GM12878 (cell line): ENCODE results near the gene MAP3K21.

Experiments used
- CHD2 ChIP-seq: IDR thresholded peaks from 2 replicates; pipeline ENCODE4 v1.6.1; 2011; ENCODE audit warnings: low read depth, low read length, improper control_type of control experiment, borderline replicate concordance
- CTCF ChIP-seq, 3 experiments: IDR thresholded peaks in 2 of 3; conservative IDR thresholded peaks in 1 of 3; 2 replicates each; pipeline ENCODE4 v1.5.1; 2011; ENCODE audit warnings: low read depth in 3 of 3, low read length in 3 of 3, mild to moderate bottlenecking in 3 of 3, control low read depth in 2 of 3, moderate library complexity in 2 of 3, inconsistent platforms in 1 of 3, mixed read lengths in 1 of 3; ENCODE audit not compliant: control insufficient read depth in 2 of 3, insufficient read depth in 1 of 3; ENCODE audit errors: extremely low read depth in 1 of 3
- EP300 ChIP-seq, 2 experiments: fragments of 150-350 bp in 1 of 2; IDR thresholded peaks; 2 replicates each; pipeline ENCODE4 v1.6.1; 2011 to 2012; ENCODE audit warnings: low read depth in 2 of 2, low read length in 2 of 2, borderline replicate concordance in 1 of 2, improper control_type of control experiment in 1 of 2, inconsistent platforms in 1 of 2; ENCODE audit not compliant: control insufficient read depth in 1 of 2
- EZH2 ChIP-seq: IDR thresholded peaks from 2 replicates; pipeline ENCODE4 v1.6.1; 2012; ENCODE audit warnings: low read depth, mild to moderate bottlenecking, control low read depth, inconsistent platforms, low read length, borderline replicate concordance; ENCODE audit not compliant: control insufficient read depth
- FOXM1 ChIP-seq: IDR thresholded peaks from 2 replicates; pipeline ENCODE4 v1.6.1; 2012; ENCODE audit warnings: low read depth, mild to moderate bottlenecking, inconsistent platforms, low read length, moderate library complexity
- HDAC6 ChIP-seq: fragments of 200-600 bp; sonication (generic); IDR thresholded peaks from one replicate; pipeline ENCODE4 v1.8.0; 2017; ENCODE audit warnings: antibody characterized with exemption; ENCODE audit not compliant: unreplicated experiment
- KDM1A ChIP-seq: fragments of 200-600 bp; sonication (generic); IDR thresholded peaks from 2 replicates; pipeline ENCODE4 v1.6.1; 2016; ENCODE audit warnings: borderline replicate concordance
- MXI1 ChIP-seq: fragments of 150-350 bp; IDR thresholded peaks from 2 replicates; pipeline ENCODE4 v1.6.1; 2011; ENCODE audit warnings: low read depth, mild to moderate bottlenecking, inconsistent platforms, low read length, improper control_type of control experiment
- NFYB ChIP-seq: IDR thresholded peaks from 2 replicates; pipeline ENCODE4 v1.6.1; 2011; ENCODE audit warnings: low read depth, mild to moderate bottlenecking, low read length, improper control_type of control experiment, moderate library complexity; ENCODE audit not compliant: insufficient read depth
- NR2C2 ChIP-seq: IDR thresholded peaks from 2 replicates; pipeline ENCODE4 v1.6.1; 2011; ENCODE audit warnings: borderline replicate concordance, low read depth; ENCODE audit not compliant: control insufficient read depth, insufficient read length
- REST ChIP-seq: IDR thresholded peaks from 2 replicates; pipeline ENCODE4 v1.6.1; 2012; ENCODE audit warnings: mild to moderate bottlenecking, low read depth, low read length
- SUZ12 ChIP-seq: fragments of 200-600 bp; sonication (generic); IDR thresholded peaks from one replicate; pipeline ENCODE4 v1.6.1; 2018; ENCODE audit warnings: antibody characterized with exemption, mild to moderate bottlenecking; ENCODE audit not compliant: unreplicated experiment
- ZNF207 ChIP-seq: fragments of 450-650 bp; IDR thresholded peaks from 2 replicates; pipeline ENCODE4 v1.6.1; 2014; ENCODE audit warnings: antibody characterized with exemption, mild to moderate bottlenecking, borderline replicate concordance
- TF ChIP-seq, protein P1 (sequence below): IDR thresholded peaks from 2 replicates; pipeline ENCODE4 v1.6.1; 2011; ENCODE audit warnings: low read depth, low read length, improper control_type of control experiment, borderline replicate concordance

DNA sequence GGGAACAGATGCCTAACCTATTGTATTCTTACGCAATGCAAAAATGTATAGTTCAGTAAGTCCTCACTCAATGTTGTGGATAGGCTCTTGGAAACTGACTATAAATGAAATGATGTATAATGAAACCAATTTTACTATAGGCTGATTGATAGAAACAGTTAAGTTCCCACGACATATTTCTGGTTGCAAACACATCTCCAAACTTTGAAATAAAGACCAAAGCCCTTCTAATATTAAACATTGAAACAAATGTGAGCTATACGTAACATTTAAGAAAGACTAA, 29.1 kb downstream of the MAP3K21 start:
- TF ChIP-seq CTCF (IDR thresholded peaks at IDR 0.05 in 2 of 3, conservative IDR thresholded peaks at IDR 0.05 in 1 of 3; ENCODE audit: control insufficient read depth in 2 of 3, extremely low read depth in 1 of 3, insufficient read depth in 1 of 3, low read depth in 3 of 3, low read length in 3 of 3), result no peak
- TF ChIP-seq FOXM1, result no peak
- TF ChIP-seq, protein P1, sequence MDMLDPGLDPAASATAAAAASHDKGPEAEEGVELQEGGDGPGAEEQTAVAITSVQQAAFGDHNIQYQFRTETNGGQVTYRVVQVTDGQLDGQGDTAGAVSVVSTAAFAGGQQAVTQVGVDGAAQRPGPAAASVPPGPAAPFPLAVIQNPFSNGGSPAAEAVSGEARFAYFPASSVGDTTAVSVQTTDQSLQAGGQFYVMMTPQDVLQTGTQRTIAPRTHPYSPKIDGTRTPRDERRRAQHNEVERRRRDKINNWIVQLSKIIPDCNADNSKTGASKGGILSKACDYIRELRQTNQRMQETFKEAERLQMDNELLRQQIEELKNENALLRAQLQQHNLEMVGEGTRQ, result no peak
- no peak for TF ChIP-seq HDAC6
- no peak for TF ChIP-seq REST
- no peak for TF ChIP-seq NR2C2
- TF ChIP-seq KDM1A, result no peak
- TF ChIP-seq CHD2, result no peak
- no peak for TF ChIP-seq EP300 (IDR thresholded peaks at IDR 0.05; ENCODE audit: borderline replicate concordance in 1 of 2, control insufficient read depth in 1 of 2, low read depth in 2 of 2, low read length in 2 of 2)
- no peak for TF ChIP-seq EZH2
- TF ChIP-seq NFYB, result no peak
- no peak for TF ChIP-seq ZNF207
- no peak for TF ChIP-seq MXI1
- no peak for TF ChIP-seq SUZ12
